Caco-2 (cell line): ENCODE data around the gene TMEM201. TPM values are rescaled to one million over a fixed set of nuclear protein-coding genes. Genes with fewer than 3 reads are reported as not detected.

Experiments
- BruUV-seq: library from RNA; stranded (reverse); fragments of 400-500 nt; replicated peaks from 2 replicates; lab custom pipeline; 2021; lab: Mats Ljungman, UMichigan
- CTCF ChIA-PET: fragments of 300-600 bp; sonication (Branson Sonifier 250); formaldehyde crosslinking; loops from one replicate; lab custom pipeline; 2022; ENCODE audit warnings: antibody characterized with exemption; lab: Charles Lee
- POLR2A ChIA-PET: fragments of 300-600 bp; sonication (Branson Sonifier 250); formaldehyde crosslinking; loops from one replicate; lab custom pipeline; 2022; ENCODE audit warnings: antibody characterized with exemption; lab: Charles Lee
- DNase-seq, 2 experiments: peaks; one replicate each; pipeline versions ENCODE4 v3.0.0 to v3.0.0-alpha.2; 2020 to 2022
- H3K27me3 ChIP-seq: replicated peaks from 2 replicates; pipeline ENCODE4 v1.6.0; 2011; ENCODE audit warnings: low read length; ENCODE audit not compliant: control insufficient read depth, insufficient read depth
- H3K36me3 ChIP-seq: 2 replicates; pipeline ENCODE4 v1.5.1; 2011; ENCODE audit warnings: low read length; ENCODE audit not compliant: control insufficient read depth, insufficient read depth
- H3K4me1 ChIP-seq: fragments of 250-450 bp; sonication (Bioruptor Pico); 2 replicates; pipeline ENCODE4 v1.5.1; 2020; ENCODE audit warnings: mild to moderate bottlenecking
- H3K4me3 ChIP-seq: 2 replicates; pipeline ENCODE4 v1.5.1; 2011; ENCODE audit warnings: low read depth, mild to moderate bottlenecking, control low read depth, low read length
- H3K9me3 ChIP-seq: fragments of 250-450 bp; sonication (Bioruptor Pico); 2 replicates; pipeline ENCODE4 v1.5.1; 2020; ENCODE audit warnings: mild to moderate bottlenecking, moderate library complexity
- H3K27ac Mint-ChIP-seq: one replicate; pipeline ENCODE4 v1.8.0; 2022; ENCODE audit warnings: mixed read lengths; ENCODE audit not compliant: unreplicated experiment
- H3K27me3 Mint-ChIP-seq: one replicate; pipeline ENCODE4 v1.8.0; 2022; ENCODE audit warnings: mixed read lengths; ENCODE audit not compliant: insufficient read depth, unreplicated experiment
- H3K36me3 Mint-ChIP-seq: one replicate; pipeline ENCODE4 v1.8.0; 2022; ENCODE audit warnings: mild to moderate bottlenecking, mixed read lengths; ENCODE audit not compliant: insufficient read depth, unreplicated experiment
- H3K4me1 Mint-ChIP-seq: one replicate; pipeline ENCODE4 v1.8.0; 2022; ENCODE audit warnings: low read depth, mixed read lengths; ENCODE audit not compliant: unreplicated experiment
- H3K4me3 Mint-ChIP-seq: one replicate; pipeline ENCODE4 v1.8.0; 2022; ENCODE audit warnings: mild to moderate bottlenecking, moderate library complexity, mixed read lengths; ENCODE audit not compliant: unreplicated experiment
- H3K9me3 Mint-ChIP-seq: one replicate; pipeline ENCODE4 v1.8.0; 2022; ENCODE audit warnings: mixed read lengths; ENCODE audit not compliant: unreplicated experiment
- CTCF ChIP-seq, 2 experiments: fragments of 200-600 bp in 1 of 2; IDR thresholded peaks; 1 replicate in 1 of 2; 2 replicates in 1 of 2; pipeline versions ENCODE4 v1.5.1 to v1.8.0; 2011 to 2022; ENCODE audit warnings: antibody characterized with exemption in 1 of 2, control low read depth in 1 of 2, inconsistent platforms in 1 of 2, low read depth in 1 of 2, low read length in 1 of 2, mild to moderate bottlenecking in 1 of 2, moderate library complexity in 1 of 2; ENCODE audit not compliant: insufficient read depth in 1 of 2, severe bottlenecking in 1 of 2, unreplicated experiment in 1 of 2
- intact Hi-C: fragments of 100-400 bp; cut with micrococcal nuclease; formaldehyde crosslinking; loops from one replicate; pipeline ENCODE4 v1.10.0; 2022; ENCODE audit not compliant: unreplicated experiment
- total RNA-seq: library from RNA; stranded (reverse); gene quantifications from 2 replicates; pipeline ENCODE4 v1.2.3, GENCODE V29; 2022

The TMEM201 gene
- total RNA-seq, 1 experiment from 2014 or later: 27.2 TPM

- H3K4me1 Mint-ChIP-seq: no peaks in the 10 kb centered on the region
- ChIA-PET CTCF (interaction anchor here (0.6 to 1.2 kb wide), 3 partner anchors 10 to 584 kb away, joined by 3 to 11 read pairs (median 3); no protein-coding TSS in a partner anchor), POLR2A (no interaction called here)
- peak overlapping the region; percentile 68 for H3K4me3 Mint-ChIP-seq
- TF ChIP-seq CTCF (IDR thresholded peaks at IDR 0.05; ENCODE audit: insufficient read depth in 1 of 2, low read depth in 1 of 2, low read length in 1 of 2, severe bottlenecking in 1 of 2, unreplicated experiment in 1 of 2): no peak
- H3K4me1 ChIP-seq: peaks cover 8% of the 10 kb centered on the region; the same call in 1 of the 2 replicates
- H3K4me3 ChIP-seq: no peak overlapping the region
- no peaks in the 10 kb centered on the region for H3K36me3 Mint-ChIP-seq
- peaks cover 3% of the 10 kb centered on the region for H3K27me3 Mint-ChIP-seq
- no peaks in the 10 kb centered on the region for H3K9me3 ChIP-seq
- no peaks in the 10 kb centered on the region for H3K9me3 Mint-ChIP-seq
- intact Hi-C loops: loop anchor here (5.0 kb wide), 1 partner anchor 66 kb away; no protein-coding TSS in a partner anchor
- H3K27me3 ChIP-seq: no peaks in the 10 kb centered on the region; the same call in 1 of the 2 replicates
- DNase-seq: no peak
- no peak overlapping the region for H3K27ac Mint-ChIP-seq
- no TSS peak for BruUV-seq
- H3K36me3 ChIP-seq: no peaks in the 10 kb centered on the region
Measured at GRCh38 chr1:9626201-9626608, 37.5 kb downstream of the TMEM201 start.

GRCh38 chr1:9628541-9629444 lies 40.1 kb downstream of the TMEM201 start:
- no peak for DNase-seq
- TF ChIP-seq CTCF (IDR thresholded peaks at IDR 0.05; ENCODE audit: insufficient read depth in 1 of 2, low read depth in 1 of 2, low read length in 1 of 2, severe bottlenecking in 1 of 2, unreplicated experiment in 1 of 2): no peak
- H3K4me3 Mint-ChIP-seq: no peak overlapping the region
- H3K36me3 Mint-ChIP-seq: no peaks in the 10 kb centered on the region
- no peaks in the 10 kb centered on the region; the same call in 1 of the 2 replicates for H3K27me3 ChIP-seq
- intact Hi-C loops: loop anchor here (5.0 kb wide), 1 partner anchor 64 kb away; no protein-coding TSS in a partner anchor
- CTCF ChIA-PET: no interaction called here
- no peak overlapping the region for H3K4me3 ChIP-seq
- H3K4me1 ChIP-seq: peaks cover 8% of the 10 kb centered on the region; the same call in 1 of the 2 replicates
- POLR2A ChIA-PET: no interaction called here
- no peaks in the 10 kb centered on the region for H3K9me3 Mint-ChIP-seq
- H3K27ac Mint-ChIP-seq: no peak overlapping the region
- no TSS peak for BruUV-seq
- no peaks in the 10 kb centered on the region for H3K9me3 ChIP-seq
- no peaks in the 10 kb centered on the region for H3K4me1 Mint-ChIP-seq
- H3K27me3 Mint-ChIP-seq: peaks cover 3% of the 10 kb centered on the region
- H3K36me3 ChIP-seq: no peaks in the 10 kb centered on the region

GRCh38 chr1:9629445-9630201 lies 40.9 kb downstream of the TMEM201 start:
- no peak for TF ChIP-seq CTCF (IDR thresholded peaks at IDR 0.05; ENCODE audit: insufficient read depth in 1 of 2, low read depth in 1 of 2, low read length in 1 of 2, severe bottlenecking in 1 of 2, unreplicated experiment in 1 of 2)
- Histone ChIP-seq H3K4me1 (peaks cover 8% of the 10 kb centered on the region; the same call in 1 of the 2 replicates), H3K27me3 (no peaks in the 10 kb centered on the region; the same call in 1 of the 2 replicates), H3K4me3 (no peak overlapping the region), H3K9me3 (no peaks in the 10 kb centered on the region), H3K36me3 (no peaks in the 10 kb centered on the region)
- H3K27ac Mint-ChIP-seq: no peak overlapping the region
- ChIA-PET CTCF (interaction anchor here (0.6 kb wide), 1 partner anchor 45 kb away, joined by 3 read pairs; no protein-coding TSS in a partner anchor), POLR2A (no interaction called here)
- intact Hi-C loops: loop anchor here (5.0 kb wide), 1 partner anchor 63 kb away; no protein-coding TSS in a partner anchor
- H3K9me3 Mint-ChIP-seq: no peaks in the 10 kb centered on the region
- no TSS peak for BruUV-seq
- H3K27me3 Mint-ChIP-seq: peaks cover 3% of the 10 kb centered on the region
- H3K36me3 Mint-ChIP-seq: no peaks in the 10 kb centered on the region
- no peak overlapping the region for H3K4me3 Mint-ChIP-seq
- H3K4me1 Mint-ChIP-seq: no peaks in the 10 kb centered on the region
- DNase-seq: no peak
